ENCODE measurements around the gene DCXR. TPM values are rescaled to one million over a fixed set of nuclear protein-coding genes. Genes with fewer than 3 reads are reported as not detected.

The DCXR gene
- total RNA-seq, 1 experiment from 2014 or later: 306 TPM

- H3K4me1 ChIP-seq (ENCODE audit: control insufficient read depth in 1 of 2, insufficient read depth in 2 of 2, low read length in 2 of 2): peaks cover 18 to 58% of the 10 kb centered on the region in 2 experiments
- peak overlapping the region; percentile 91; the same call in 1 of the 2 replicates for H3K27ac ChIP-seq (ENCODE audit: low read depth, low read length)
- intact Hi-C loops (cut with micrococcal nuclease): loop anchor here (10.0 kb wide), 2 partner anchors 259 to 379 kb away; partner anchors contain the start of genes HEXD and OGFOD3
- DNase-seq (ENCODE audit: low read depth, low spot score) (no peak), ATAC-seq (no peak)
- ChIA-PET POLR2A (interaction anchor here (1.6 kb wide), 1 partner anchor 12 kb away, joined by 4 read pairs; the partner anchor contains the start of genes CENPX and LRRC45), RAD21 (ENCODE audit: low non-redundant PET in 1 of 2, low total read pairs in 2 of 2, uncharacterized antibody in 2 of 2, unreplicated experiment in 2 of 2) (no interaction called here), CTCF (interaction anchor here (4.8 kb wide), 1 partner anchor 14 kb away, joined by 57 read pairs; the partner anchor contains the start of genes CENPX and LRRC45)
- peaks cover 0 to 12% of the 10 kb centered on the region in 2 experiments; a peak in 1 of 4 replicates for H3K36me3 ChIP-seq (ENCODE audit: control insufficient read depth in 1 of 2, insufficient read depth in 2 of 2, low read length in 2 of 2)
- no peak for TF ChIP-seq REST (IDR thresholded peaks at IDR 0.05; ENCODE audit: low read depth)
- no peak for TF ChIP-seq FOSL1 (IDR thresholded peaks at IDR 0.05; ENCODE audit: low read depth)
- no peak for TF ChIP-seq MAX (IDR thresholded peaks at IDR 0.05)
- TF ChIP-seq SRF (IDR thresholded peaks at IDR 0.05; ENCODE audit: low read depth): no peak
- no peak for TF ChIP-seq ZBTB33 (IDR thresholded peaks at IDR 0.05; ENCODE audit: extremely low read depth, insufficient replicate concordance, low read length)
- TF ChIP-seq EZH2phosphoT487 (IDR thresholded peaks at IDR 0.05; ENCODE audit: borderline replicate concordance): no peak
- peaks cover 28% of the 10 kb centered on the region; the same call in 1 of the 2 replicates for H3K79me2 ChIP-seq (ENCODE audit: insufficient read depth, low read length)
- H3K9me3 ChIP-seq (ENCODE audit: control insufficient read depth in 1 of 2, insufficient read depth in 1 of 2, low read depth in 1 of 2, low read length in 2 of 2): no peaks in the 10 kb centered on the region
- H3K4me2 ChIP-seq (ENCODE audit: low read length): peak overlapping the region; percentile 95
- no TSS peak for BruUV-seq (replicated peaks)
- no peaks in the 10 kb centered on the region for H3K9me2 ChIP-seq (ENCODE audit: insufficient read depth)
- H2AFZ ChIP-seq (ENCODE audit: low read depth, low read length, poor library complexity, severe bottlenecking): no peak overlapping the region
- no peaks in the 10 kb centered on the region for H4K20me1 ChIP-seq (ENCODE audit: insufficient read depth)
- no peaks in the 10 kb centered on the region for H3K27me3 ChIP-seq (ENCODE audit: insufficient read depth, low read length)
- H3K4me3 ChIP-seq (replicated peaks in 1 of 2; ENCODE audit: low read depth in 1 of 2, low read length in 2 of 2): no peak overlapping the region
- peak overlapping the region; percentile 10; the same call in 1 of the 2 replicates for H3K9ac ChIP-seq (ENCODE audit: low read length)
Observed at GRCh38 chr17:82035488-82035887, 2.0 kb downstream of the DCXR start.
